ENCODE results near the gene CDH12.
"Not testable (repeated sequence)": the region's sequence is repeated elsewhere in the genome, so short reads cannot be mapped to it uniquely, and the experiment has no call there.

CDH12 gene

DNA sequence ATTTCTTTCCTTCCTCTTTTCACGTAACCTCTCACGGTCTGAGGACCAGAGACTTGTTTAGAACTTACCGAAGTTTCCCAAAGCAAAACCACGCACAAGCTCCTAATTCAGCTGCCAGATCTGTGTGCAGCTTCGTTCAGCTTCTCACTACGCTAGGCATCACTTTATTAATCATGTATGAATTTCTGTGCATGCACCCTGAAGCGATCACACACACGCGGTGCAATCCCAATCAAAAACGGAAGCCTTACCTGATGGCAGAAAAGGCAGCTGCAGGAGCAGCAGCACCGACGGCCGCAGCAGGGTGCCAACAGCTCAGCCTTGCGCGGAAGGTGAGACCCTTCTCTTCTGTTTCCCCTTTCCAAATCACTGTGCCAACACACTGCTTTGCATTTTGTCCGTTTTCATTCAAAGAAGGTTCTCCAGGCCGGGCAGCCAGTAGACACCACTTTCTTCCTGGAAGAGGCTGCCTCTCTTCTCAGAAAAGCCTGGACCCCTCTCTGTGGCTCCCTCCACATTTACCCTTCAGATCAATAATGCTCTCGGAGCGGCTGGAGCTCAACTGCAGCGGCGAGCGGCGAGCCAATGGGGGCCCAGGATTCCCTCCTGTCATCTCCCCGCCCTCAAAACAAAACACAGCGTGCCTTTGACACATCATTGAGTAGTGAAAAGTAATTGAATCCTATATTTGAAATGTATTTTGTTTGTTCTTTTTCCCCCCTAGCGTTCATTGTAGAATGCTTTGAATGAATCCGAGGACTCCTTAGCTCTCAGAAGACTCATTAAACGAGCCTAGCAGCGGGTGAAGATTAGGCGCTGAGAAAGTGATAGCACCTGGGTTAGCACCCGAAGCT is at the start of gene CDH12:
Gene CDH12 (minus strand): TSS at position 538 of the 854 bp plus-strand sequence.
- peak; percentile 81 for DNase-seq

GRCh38 chr5:22901885-22902284 is 48.7 kb upstream of the CDH12 start:
- no peak for DNase-seq

DNA sequence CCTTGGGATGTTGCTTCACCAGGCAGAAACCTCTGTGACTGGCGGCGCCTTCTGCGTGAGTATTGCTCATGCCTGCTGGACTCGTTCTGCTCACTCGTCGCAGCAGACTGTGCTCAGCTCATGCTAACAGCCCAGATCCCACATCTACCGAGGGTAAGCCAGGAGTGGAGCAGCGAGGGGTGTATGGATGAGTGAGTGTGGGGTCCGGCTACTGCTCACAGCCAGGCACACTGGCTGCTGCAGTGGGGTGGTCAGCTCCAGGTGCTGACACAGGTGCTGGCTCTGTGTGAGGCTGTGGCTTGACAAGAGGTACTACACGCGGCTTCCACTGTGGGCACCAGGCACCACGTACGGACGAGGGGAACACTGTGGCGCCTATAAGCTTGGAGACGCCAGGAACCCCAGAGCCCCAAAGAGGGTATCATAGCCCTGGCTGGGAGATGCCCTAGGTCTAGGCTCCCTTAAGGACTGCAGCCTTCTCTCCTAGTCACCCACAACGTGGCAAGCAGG is 47.7 kb upstream of the CDH12 start:
- DNase-seq: no peak

GRCh38 chr5:22899341-22899740 is 46.2 kb upstream of the CDH12 start:
- no peak for DNase-seq

DNA sequence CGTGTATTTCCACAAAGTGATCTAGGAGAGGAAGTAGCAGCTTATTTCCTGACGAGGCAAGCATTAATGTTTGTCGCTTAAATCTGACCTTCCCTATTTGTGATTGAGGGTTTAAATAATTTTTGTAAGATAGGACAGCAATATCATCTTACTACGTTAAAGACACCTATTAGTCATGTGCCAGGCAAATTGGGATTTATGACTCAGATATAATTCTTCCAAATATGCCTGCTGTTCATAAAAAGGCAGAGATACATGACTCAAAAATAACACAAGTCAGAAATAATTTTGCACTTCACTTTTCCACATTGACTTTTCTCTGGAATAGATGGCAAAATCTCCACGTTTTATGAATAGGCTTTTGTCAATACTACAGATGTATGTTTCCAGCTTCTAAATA is 43.0 kb upstream of the CDH12 start:
- DNase-seq: no peak

- no peak for DNase-seq
Measured at GRCh38 chr5:22892441-22892840, 39.3 kb upstream of the CDH12 start.

DNA sequence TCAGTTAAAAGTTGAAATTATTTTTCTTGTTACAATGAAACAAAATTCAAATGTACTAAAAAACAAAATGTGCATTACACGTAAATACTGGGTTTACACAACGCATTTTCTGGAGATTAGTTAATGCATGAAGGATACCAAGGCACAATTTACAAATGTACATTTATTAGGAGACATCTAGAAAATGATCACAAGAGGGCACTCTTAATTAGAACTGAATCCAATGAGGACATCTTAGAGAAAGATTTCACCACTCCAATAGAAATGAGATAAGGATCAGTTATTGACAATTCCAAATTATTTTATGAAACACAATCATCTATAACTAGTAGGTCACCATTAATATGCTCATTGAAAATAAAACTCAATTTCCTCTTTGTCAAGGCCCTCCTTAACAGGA is 36.6 kb upstream of the CDH12 start:
- no peak for DNase-seq

DNA sequence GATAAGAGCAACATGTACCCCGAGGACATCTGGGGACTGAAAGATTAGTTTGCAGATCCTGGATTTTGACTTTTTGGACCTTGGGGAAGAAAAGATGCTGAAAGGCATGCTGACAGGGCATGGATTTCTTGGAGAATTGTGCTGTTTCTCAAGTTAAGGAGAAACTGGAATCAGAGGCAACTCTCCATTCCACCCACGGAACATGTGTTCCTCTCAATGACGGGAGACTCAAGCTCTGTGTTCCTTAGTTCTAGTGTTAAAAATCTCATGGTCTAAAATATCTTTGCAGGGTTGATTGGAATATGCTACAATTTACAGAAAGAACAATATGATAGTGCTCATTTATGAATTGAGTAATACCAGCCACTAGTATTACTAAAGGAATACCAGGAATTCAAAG is 34.4 kb upstream of the CDH12 start:
- DNase-seq: no peak

DNA sequence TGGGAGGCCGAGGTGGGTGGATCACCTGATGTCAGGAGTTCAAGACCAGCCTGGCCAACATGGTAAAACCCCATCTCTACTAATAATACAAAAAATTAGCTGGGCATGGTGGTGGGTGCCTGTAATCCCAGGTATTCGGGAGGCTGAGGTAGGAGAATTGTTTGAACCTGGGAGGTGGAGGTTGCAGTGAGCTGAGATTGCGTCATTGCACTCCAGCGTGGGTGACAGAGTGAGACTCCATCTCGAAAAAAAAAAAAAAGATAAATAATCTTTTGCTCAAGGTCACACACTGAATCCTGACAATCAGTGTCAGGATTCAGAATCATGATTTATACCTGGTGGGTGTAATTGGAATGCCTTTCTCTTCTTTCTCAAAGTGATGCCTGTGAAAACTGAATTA is 5.8 kb upstream of the CDH12 start:
- not testable (repeated sequence) for DNase-seq

DNA sequence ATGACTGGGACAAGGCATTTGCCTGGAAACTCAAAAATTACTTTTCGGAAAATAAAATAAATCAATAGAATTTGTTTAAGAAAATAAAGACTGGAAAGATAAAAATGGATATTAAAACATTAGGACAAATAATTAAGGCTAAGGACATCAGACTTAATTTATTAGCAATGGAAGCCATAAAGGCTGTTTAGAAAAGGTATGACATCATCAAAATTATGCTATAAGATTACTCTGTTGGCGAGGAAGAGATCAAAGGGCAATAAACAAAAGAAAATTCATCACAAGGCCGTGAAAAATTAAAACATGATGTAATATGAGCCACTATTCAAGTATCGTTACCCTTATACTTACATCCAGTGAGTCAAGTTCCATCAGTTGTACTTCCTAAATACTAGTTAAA is 2.7 kb upstream of the CDH12 start:
- DNase-seq: no peak

- no peak for DNase-seq
Measured at GRCh38 chr5:22850981-22851380, 2.2 kb downstream of the CDH12 start.

DNA sequence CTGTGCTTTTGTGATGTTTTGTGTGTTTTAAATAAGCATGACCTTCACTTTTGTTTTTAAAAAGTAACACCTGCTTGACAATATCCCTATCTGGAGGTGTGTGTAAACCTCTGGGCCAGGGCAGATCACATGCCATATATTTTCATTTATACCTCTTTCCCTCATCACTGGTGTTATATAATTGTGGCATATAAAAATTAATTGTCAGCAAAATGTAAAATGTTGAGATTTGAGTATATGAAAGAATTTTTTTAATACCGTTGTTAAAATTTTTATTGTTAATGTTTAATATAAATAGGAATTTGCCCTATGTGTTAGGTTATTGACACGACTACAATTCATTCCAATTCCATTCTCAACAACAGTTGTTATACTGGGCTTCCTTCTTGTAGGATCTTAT is 6.5 kb downstream of the CDH12 start:
- DNase-seq: no peak

- no peak for DNase-seq
Measured at GRCh38 chr5:22844636-22845035, 8.5 kb downstream of the CDH12 start.

- DNase-seq: no peak
Measured at GRCh38 chr5:22844155-22844554, 9.0 kb downstream of the CDH12 start.

- no peak for DNase-seq
Measured at GRCh38 chr5:22842574-22842973, 10.6 kb downstream of the CDH12 start.

- no peak for DNase-seq
Measured at GRCh38 chr5:22837803-22838202, 15.3 kb downstream of the CDH12 start.

GRCh38 chr5:22835686-22836085 is 17.5 kb downstream of the CDH12 start:
- peak; percentile 45 for DNase-seq

GRCh38 chr5:22793463-22793862 is 59.7 kb downstream of the CDH12 start:
- no peak for DNase-seq

GRCh38 chr5:22787807-22788206 is 65.3 kb downstream of the CDH12 start:
- no peak for DNase-seq

DNA sequence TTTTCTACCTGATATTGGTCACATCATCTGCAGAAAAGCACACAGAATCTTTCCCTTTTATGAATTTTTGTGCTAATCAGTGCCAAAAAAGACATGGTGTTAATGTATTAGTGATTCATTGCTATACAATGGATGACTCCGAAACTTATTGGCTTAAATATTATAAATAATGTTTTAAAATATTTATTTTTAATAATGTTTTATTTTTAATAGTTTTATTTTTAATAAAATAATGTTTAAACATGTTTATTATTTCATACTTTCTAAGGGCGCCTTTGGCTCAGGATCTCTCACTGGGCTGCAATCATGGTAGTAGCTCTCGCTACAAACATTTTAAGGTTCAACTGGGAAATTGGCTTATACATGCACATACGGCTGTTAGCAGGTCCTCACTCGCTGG is 65.7 kb downstream of the CDH12 start:
- DNase-seq: no peak

- DNase-seq: peak; percentile 64
Measured at GRCh38 chr5:22780756-22781155, 72.4 kb downstream of the CDH12 start.

GRCh38 chr5:22779499-22779898 is 73.6 kb downstream of the CDH12 start:
- no peak for DNase-seq

GRCh38 chr5:22776285-22776684 is 76.9 kb downstream of the CDH12 start:
- DNase-seq: no peak

DNA sequence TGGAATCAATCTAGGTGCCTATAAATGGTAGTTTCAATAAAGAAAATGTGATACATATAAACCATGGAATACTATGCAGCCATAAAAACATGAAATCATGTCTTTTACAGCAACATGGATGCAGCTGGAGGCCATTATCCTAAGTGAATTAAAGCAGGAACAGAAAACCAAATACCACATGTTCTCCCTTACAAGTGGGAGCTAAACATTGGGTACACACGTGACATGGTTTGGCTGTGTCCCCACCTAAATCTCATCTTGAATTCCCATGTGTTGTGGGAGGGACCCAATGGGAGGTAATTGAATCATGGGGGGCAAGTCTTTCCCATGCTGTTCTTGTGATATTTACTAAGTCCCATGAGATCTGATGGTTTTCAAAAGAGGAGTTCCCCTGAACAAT is 78.9 kb downstream of the CDH12 start:
- DNase-seq: not testable (repeated sequence)

DNA sequence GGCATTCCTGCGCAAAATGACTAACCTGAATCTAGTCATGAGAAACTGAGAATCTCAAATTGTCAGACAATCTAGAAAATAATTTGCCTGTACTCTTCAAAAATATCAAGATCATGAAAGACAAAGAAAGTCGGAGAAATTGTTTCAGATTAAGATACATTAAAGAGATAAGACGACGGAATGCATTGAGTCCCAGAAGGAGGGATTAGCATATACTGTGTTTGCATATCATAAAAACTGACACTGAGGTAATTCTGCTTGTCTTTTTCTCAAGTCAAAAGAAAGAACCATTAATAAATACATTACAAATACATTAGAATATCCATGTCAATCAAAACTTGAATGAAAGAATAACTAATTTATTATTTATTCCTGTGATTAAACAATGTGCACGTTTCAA is 88.4 kb downstream of the CDH12 start:
- DNase-seq: no peak

Data from NCI-H748 treated with DMSO at 0.1 percent for 48 hours (cell line).